Nucleus accumbens (tissue), 56 donors: ENCODE measurements around the gene RASL11B.
A peak's percentile ranks its signal among the peaks of the same experiment; 100 is the strongest.

ENCODE experiments used
- DNase-seq, 56 donors: peaks; one replicate each; lab custom pipeline; 2025; lab: John Stamatoyannopoulos, UW

The RASL11B gene

DNA sequence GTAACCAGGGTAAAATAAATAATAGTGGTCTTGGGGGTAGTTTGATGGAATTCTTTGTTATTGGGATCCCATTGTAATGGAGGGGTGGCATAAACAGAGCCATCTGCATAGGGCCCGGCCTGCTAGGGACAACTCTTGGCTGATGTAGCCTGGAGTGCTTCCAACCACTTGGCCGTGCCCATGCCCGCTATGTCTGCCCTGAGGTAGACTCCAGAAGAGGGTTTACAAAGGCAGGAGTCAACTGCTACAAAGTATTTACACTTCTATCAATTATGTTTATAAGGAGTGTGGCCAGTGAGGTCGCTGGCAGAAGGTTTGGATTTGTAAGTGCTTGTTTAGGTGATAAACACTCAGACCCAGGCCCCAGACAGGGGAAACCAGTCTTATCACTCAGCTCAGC is 8.1 kb downstream of the RASL11B start:
- peak in 5 of 56 donors; percentile 2 to 21 (median 6) for DNase-seq

DNA sequence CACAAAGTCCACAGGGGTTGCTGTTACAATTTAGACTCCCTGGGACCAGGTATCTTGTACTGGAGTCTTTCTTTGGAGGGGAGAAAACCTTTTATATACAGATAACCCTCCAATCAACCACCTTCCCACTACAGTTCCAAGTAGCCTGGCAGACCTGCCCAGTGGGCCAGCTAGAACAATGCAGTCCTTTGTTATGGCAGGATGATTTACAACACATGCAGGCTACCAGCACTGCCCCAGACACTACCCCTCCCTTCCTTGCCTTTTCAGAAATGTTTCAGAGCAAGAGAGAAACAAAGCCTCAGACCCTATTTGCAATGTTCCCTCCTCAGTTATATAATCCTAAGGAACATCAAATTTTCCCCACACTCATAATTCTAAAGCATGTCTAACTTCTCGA is 11.1 kb downstream of the RASL11B start:
- DNase-seq = peak in 2 of 56 donors; percentile 8 to 25

DNA sequence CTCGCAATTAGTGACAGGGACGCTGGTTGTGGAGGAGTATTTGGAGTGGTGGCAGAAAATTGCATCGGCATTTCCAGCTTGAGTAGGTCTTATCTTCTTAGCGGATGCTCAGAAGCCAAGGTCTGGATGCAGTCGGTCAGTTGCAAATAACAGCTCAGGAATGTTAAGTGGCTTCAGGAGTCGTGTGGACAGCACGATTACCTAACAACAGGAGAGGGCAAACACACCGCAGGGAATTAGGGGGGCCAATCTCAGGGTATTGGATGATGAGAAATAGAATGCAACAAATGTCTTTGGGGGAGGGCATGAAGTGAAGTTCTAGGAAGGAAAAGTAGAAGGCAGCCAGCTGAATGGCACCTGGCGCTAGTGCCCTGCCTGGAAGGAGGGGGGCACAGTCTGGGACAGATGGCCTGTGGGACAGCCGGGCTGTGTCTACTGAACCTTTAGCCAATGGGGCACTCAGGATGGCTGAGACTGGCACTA is 11.8 kb downstream of the RASL11B start:
- no peak for DNase-seq

DNA sequence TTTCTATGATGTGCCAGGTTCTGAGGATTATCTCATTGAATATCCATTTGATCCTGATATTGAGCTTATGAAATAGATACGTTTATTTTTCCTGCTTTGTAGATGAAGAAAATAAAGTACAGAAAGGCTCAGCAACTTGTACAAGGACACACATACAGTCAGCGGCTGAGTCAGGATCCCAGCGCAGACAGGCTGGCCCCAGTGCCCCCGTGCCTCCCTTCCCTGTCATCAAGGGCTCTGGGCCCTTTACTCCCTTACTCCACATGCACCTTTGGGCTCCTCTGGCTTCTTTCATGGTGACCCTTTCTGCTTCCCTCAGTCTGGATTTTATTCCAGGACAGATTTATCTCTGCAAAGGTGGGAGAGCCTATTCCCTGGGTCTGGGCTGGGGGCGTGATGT is 12.8 kb downstream of the RASL11B start:
- no peak for DNase-seq

DNA sequence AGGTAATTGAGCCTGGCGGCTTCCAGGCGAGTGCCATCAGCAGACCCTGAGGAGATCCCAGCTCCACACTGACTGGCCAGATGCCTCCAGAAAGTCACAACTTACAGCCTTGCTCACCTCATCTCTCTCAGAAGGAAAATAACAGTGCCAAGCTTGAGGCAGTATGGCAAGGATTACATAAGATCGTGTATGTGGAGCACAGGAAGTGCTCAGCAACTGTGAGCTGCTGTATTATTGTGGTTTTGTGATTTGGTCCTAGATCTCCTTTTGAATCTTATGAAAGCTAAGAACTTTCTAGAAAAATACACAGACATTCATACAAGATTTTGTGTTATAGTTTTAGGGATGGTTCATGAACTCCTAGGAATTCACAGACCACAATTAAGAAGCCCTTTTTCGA is 14.0 kb downstream of the RASL11B start:
- DNase-seq = no peak

DNA sequence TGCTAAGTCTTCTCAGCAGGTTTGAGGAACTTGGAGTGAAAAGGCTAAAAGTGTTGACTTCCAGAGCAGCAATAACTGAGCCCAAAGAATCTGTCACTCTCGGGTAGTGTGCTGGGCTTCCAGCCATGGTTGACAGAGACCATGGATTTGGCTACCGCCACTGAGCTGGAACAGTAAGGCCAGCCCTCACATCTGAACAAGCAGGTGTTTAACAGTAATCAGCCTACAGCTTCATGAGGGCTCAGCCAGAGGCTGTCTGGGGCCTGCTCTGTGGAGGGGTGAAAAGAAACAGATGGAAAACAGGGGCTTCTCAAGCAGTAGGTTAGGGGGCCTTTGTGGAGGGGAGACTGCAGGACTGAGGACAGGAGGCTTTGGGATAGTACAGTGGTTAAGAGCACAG is 14.9 kb downstream of the RASL11B start:
- no peak for DNase-seq

DNA sequence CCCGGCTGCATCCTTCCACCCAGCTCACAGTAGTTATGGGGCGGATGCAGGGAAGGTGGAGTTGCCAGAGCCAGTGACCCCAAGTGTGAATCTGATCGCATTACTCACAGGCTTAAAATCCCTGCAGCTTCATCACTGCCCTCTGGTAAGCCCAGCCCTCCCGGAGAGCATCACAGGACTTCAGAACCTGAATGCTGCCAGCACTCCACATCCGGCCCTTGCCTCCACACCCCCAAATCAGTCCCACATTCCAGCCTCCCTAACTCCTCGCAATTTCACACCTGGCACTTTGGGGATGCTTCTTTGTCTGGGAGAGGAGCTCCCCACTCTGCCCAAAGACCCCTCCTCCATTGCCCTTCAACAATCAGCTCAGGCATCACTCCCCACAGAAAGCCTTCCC is 15.6 kb downstream of the RASL11B start:
- DNase-seq = no peak

DNA sequence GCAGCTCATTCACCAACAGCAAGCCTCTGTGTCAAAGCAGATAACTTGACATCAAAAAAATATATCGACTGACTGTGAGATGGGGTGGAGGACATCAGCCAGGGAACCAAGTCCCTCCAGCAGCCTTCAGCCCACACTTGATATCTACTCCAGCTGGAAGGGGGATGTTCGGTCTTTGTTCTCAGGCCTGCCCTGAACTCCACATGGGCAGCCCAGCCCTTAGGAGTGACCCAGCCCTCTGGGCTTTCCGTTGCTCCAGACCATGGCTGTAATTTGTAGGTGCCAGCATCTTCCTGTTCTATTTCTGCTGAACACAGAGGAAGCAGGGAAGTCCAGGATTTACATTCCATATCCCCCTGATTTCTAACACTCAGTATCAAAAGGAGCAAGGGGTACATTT is 17.4 kb downstream of the RASL11B start:
- DNase-seq = no peak

DNA sequence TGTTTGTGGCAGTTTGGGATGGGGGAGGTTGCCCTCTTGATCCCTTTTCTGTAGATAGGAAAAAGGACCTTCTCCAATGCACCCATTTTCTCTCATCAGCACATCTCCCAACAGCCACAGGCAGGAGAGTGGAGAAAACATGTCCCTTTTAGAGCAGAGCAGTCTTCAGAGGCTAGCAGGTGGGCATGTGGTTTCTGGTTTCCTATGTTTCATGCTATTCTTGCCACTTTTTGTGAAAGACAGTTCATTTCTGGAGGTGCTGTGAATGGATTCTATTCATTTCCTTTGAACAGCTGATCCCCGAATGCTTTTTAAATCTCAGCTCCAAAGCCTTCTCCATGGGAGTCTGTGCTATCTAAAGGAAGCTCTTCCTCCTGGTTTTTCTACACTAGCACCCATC is 18.9 kb downstream of the RASL11B start:
- no peak for DNase-seq

DNA sequence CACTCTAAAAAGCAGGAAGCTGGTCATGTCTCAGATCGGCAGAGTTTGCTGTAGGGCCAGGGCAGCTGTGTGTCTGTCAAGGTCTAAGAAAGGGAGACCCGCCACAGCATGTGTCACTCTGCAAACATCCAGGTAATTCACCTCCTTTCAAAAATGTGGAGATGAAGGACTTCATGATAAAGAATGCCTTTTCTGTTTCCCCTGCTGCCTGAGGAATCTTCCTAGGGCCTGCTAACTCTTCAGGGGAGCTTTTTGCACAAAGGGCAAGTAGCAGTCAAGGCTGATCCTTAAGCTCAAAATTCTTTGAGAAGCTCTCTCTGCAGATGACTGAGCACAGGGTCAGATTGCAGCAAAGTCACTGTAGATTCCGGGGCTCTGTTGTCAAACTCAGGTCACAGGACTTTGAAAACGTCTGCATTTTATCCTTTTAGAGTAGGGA is 21.1 kb downstream of the RASL11B start:
- DNase-seq = no peak

DNA sequence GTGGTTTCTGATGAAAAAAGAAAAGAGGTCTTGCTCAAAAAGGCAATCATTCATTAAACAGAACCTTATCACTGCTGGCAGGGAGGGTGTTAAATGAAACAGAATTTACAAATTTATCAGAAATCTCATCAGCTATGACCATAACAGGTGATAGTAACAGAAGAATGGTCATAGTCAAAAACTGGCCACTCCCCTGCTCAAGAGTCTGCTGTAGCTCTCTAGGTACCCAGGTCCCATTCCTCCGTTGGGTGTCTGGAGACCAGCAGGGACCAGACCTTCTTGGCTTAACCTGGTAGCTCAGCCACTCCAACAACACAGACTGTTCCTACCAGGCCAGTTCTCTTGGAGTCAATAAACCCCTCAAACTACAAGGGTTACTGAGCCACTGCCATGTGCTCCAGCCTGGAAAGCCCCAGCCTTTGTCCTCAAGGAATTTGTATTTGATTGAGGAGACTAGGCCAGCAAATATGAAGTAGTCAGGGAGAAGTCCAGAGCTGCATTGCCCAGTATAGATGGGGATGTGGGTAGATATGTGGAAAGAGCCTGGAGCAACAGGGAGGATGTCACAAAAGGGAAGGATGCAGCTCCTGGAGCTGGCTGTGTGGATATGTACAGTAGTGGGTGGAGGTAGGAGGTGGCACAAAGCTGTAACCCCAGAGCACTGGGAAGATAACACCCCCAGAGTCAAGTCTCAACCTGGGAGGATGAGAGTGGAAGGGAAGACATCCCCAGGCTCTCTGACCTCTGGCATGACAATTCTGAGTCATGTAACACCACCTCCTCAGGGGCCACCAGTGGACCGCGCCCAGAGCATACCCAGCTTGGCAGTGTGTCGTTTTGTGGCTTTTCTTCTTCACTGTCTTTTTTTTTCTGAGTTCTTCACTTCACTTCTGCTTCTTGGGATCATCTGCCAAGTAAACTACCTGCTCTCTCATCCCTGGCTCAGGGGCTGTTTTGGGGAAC is 21.9 kb downstream of the RASL11B start:
- DNase-seq = no peak

DNA sequence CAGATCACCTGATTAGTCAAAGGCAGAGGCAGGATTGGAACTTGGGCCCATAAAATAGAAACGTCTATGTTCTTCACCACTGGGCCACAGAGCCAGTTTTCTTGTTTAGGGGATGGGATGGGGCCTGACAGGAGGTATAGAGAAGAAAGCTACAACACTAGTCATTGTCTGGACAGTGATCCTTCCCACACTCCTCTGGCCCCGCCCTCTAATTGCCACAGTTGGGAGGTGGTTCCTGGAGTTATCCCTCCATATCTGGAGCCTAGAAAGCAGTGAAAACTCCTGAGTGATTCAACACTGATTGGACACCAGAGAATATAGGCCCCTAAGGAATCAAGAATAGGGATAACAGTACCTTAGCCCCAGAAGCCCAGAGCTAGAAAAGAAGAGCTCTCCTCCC is 22.9 kb downstream of the RASL11B start:
- no peak for DNase-seq

DNA sequence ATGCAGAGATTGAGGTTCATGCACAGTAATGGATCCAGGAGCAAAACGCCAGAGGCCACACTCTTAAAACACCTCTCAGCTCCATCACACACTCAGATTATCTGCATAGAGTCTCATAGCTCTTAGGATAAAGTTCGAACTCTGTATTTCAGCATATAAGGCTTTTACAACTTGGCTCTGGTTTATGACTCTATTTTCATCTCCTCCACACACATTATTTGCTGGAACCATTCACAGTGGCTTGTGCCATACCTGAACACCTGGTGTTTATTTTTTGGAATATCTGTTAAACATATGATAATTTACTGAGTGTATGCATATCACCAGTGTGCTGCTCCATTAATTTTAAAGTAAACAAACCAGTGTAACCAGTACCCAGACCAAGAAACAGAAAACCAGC is 27.2 kb downstream of the RASL11B start:
- no peak for DNase-seq

DNA sequence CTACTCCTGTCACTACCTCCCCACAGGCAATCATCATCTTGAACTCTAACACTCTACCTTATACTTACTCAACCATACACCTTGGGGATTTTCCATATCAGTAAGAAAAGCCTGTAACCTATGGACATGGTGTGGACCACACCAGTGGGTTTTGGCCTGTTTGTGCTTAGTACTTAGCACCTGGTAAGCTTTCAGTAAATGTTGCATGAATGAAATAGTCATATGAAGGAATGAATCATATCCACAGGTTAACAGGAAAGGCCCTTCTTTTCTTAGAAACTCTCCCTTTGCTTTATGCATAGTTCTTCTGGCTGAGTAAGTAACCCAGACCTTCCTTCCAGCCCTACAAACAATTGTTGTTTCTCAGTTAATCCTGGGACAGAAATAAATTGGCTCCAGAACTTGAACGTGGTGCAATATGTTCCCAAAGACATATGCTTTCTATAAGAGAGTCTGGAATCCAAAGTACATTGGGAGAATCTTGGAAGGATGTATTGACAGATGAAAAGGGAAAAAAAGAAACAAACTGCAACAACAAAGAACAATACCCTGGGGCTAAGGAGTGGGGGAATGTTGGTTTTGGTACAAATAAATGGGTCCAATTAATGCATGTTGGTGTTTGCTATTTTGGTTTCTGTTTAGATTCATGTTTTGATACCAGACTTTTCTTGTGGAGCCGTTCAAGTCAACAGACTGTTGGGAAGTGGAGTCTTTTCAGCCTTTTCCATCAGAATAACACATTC is 27.8 kb downstream of the RASL11B start:
- DNase-seq = no peak

DNA sequence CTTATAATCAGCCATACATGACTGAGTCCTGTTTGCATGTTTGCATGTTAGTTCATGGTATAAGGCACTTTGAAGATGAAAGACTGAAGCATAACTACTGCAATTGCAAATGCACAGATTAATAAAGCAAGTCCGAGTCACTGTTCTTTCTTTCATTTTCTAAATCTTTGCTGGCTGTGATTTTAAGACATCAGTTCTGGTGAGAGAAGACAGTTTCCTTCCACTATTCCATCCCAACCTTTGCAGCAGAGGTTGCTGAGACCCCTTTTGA is 28.3 kb downstream of the RASL11B start:
- no peak for DNase-seq

DNA sequence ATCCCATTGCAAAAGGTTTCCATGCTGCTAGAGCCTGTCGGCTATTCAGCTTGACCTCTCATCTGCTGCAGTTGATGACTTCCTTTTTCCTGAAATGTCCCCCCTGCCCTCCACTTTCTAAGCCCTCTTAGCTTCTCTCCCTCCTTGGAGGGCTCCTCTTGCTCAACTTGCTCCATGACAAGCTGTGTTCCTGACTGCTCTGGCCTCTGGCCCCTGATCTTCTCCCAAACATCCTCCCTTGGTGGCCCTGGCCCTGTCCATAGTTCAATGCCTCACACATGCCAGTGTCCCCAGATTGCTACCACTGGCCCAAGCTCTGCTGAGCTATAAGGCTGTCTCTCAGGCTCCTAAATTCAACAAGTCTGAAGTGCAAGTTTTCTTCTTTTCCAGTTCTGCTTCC is 29.6 kb downstream of the RASL11B start:
- DNase-seq = no peak

DNA sequence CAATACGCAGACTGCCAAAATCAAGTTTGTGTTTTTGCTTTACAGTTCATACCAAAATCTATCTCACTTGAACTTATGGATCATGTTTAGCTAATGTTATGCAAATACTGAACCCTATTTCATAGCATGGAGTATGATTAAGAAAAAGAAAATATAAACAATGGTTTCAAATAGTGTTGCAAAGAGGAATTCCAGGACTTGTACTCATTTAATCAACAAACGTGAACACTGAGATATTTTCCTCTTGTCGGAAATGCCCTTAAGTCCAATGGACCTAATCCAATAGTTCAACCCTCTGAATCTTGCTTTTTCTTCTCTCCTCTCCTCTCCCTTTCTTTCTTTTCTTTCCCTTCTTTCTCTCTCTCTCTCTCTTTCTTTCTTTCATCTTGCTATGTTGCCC is 30.8 kb downstream of the RASL11B start:
- DNase-seq = no peak

DNA sequence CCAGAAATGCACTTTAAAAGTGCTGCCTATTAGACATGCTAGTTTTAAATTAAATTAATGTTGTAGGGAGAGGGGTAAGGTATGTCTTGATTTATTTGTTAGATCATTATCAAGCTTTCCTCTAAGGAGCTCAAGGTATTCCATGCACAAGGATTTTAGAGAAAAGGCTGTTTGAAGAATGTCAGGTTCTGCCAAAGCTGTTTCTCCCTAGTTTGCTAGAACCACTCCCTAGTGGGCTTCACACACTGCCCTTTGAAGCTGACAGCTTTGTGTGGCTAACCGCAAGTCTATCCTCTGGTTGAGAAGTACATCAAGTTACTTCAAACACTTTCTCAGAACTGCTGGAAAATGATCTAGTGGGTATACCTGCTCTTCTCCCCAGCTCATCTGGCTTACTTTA is 32.3 kb downstream of the RASL11B start:
- DNase-seq = no peak

DNA sequence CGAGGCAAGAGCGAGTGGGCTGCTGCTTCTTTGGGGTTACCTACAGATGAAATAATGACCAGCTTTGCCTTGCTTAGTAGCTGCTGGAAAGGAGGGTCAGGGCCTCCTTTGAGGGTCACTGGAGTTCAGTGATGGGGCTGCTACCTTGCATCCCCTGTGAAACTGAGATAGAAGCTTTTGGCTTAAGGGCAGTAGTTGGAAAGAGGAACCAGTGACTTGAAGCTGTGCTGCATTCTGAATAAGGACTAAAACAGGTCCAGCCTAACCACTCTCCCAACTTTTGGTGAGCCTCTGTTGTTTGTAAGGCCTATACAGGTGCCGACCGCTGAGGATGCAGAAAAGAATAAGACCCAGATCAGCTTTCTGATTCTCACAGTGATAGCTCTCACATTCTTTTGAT is 41.2 kb downstream of the RASL11B start:
- DNase-seq = no peak

DNA sequence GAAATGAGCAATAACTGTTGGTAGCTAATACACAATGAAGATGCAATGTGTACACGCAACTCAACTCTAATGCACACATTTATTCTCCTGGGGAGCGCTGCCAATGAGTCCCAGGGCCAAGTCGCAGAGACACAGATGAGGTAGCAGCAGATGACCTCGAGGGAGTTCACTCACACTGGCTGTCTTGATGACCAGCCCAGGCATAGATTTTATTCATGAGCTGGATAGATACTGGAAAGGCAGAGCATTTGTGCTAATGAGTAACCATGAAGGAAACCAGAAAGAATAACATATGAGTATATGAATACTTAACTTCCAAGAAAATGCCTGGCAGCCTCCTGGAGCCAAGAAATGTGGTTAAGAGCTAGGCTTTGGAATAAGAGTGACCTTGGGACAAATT is 42.3 kb downstream of the RASL11B start:
- no peak for DNase-seq

DNA sequence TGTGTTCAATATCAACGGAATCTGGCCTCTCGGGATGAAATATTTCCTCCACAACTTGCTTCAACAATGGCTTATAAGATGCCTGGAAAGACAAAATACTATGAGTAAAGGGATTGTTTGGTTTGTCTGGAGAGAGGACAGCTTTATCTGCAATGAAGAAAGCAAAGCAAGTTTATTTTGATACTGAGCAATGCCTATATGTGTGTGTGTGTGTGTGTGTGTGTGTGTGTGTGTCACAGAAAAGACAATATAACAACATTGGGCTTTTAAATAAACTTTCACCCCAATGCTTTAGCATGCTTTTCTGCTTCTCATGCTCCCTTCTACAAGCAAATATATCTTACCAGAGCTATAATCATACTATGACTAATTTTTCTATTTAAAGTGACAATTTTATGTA is 45.4 kb downstream of the RASL11B start:
- DNase-seq = no peak

DNA sequence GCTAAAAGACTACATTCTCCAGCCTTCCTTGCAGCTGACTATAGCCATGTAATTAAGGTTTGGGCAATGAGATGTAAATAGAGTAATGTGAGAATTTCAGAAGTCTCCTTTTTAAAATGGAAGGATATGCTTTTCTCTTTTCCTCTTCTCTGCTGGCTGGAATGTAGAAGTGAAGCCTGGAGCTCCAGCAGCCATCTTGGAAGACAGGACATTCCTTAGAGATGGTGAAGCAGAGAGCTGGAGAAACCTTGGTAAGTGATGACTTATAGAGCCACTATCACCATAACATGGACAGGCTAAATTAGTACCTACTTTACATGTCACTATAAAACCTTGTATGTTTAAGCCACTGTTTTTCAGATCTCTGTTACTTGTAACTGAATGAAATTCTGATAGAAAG is 48.0 kb downstream of the RASL11B start:
- no peak for DNase-seq
